Endothelial cell of umbilical vein (primary cell): ENCODE measurements around the gene AGBL4. TPM values are rescaled to one million over a fixed set of nuclear protein-coding genes. Genes with fewer than 3 reads are reported as not detected.

Experiments
- BruUV-seq: library from RNA; stranded (reverse); fragments of 400-500 nt; replicated peaks from 2 replicates; lab custom pipeline; 2021; lab: Mats Ljungman, UMichigan
- CTCF ChIA-PET: fragments of 300-600, 350-600 bp; sonication (Branson Sonifier 250); formaldehyde crosslinking; loops from one replicate; lab custom pipeline; 2021; ENCODE audit warnings: antibody characterized with exemption, inconsistent platforms; lab: Charles Lee
- POLR2A ChIA-PET: fragments of 300-600, 350-600 bp; sonication (Branson Sonifier 250); formaldehyde crosslinking; loops from one replicate; lab custom pipeline; 2021; ENCODE audit warnings: antibody characterized with exemption, inconsistent platforms; lab: Charles Lee
- DNase-seq: peaks from one replicate; pipeline ENCODE4 v3.0.0-alpha.2; 2011; ENCODE audit warnings: low read depth, low spot score
- FAIRE-seq: peaks from 2 replicates; lab custom pipeline; 2011; peaks lifted over from hg19 to GRCh38; lab: Jason Lieb, UNC
- H2AFZ ChIP-seq: 2 replicates; pipeline ENCODE4 v1.6.0; 2012; ENCODE audit warnings: low read depth, low read length, control low read depth, inconsistent platforms
- H3K27ac ChIP-seq: 2 replicates; pipeline ENCODE4 v1.5.1; 2011; ENCODE audit warnings: low read depth, mild to moderate bottlenecking, control low read depth, low read length, moderate library complexity; ENCODE audit not compliant: insufficient read depth
- H3K27me3 ChIP-seq, 2 experiments: 2 replicates each; pipeline versions ENCODE4 v1.6.0 to v1.6.1; 2011; ENCODE audit warnings: low read length in 2 of 2, mixed read lengths in 1 of 2; ENCODE audit not compliant: control insufficient read depth in 2 of 2, insufficient read depth in 2 of 2
- H3K36me3 ChIP-seq, 2 experiments: 2 replicates in 1 of 2; 3 replicates in 1 of 2; pipeline ENCODE4 v1.5.1; 2011; ENCODE audit warnings: low read length in 2 of 2, mild to moderate bottlenecking in 1 of 2, moderate library complexity in 1 of 2; ENCODE audit not compliant: control insufficient read depth in 2 of 2, insufficient read depth in 2 of 2; ENCODE audit errors: extremely low read depth in 1 of 2
- H3K4me1 ChIP-seq: 3 replicates; pipeline ENCODE4 v1.5.1; 2011; ENCODE audit warnings: mild to moderate bottlenecking, low read length; ENCODE audit not compliant: control insufficient read depth, insufficient read depth; ENCODE audit errors: extremely low read depth
- H3K4me2 ChIP-seq: 2 replicates; pipeline ENCODE4 v1.6.1; 2011; ENCODE audit warnings: low read length, control low read depth, mixed read lengths; ENCODE audit not compliant: insufficient read depth
- H3K4me3 ChIP-seq, 3 experiments: fragments of 200-600 bp in 1 of 3; sonication (generic), shearing (Covaris generic) in 1 of 3; replicated peaks in 1 of 3; 2 replicates each; pipeline ENCODE4 v1.5.1; 2011 to 2016; ENCODE audit warnings: control low read depth in 3 of 3, low read length in 3 of 3, mild to moderate bottlenecking in 2 of 3, inconsistent platforms in 1 of 3, low read depth in 1 of 3, moderate library complexity in 1 of 3; ENCODE audit not compliant: insufficient read depth in 1 of 3
- H3K79me2 ChIP-seq: 2 replicates; pipeline ENCODE4 v1.6.0; 2012; ENCODE audit warnings: low read length, inconsistent platforms; ENCODE audit not compliant: control insufficient read depth, insufficient read depth
- H3K9ac ChIP-seq: replicated peaks from 2 replicates; pipeline ENCODE3; 2011; ENCODE audit warnings: low read length, control low read depth; ENCODE audit not compliant: insufficient read depth; ENCODE audit errors: extremely low read depth
- H3K9me1 ChIP-seq: replicated peaks from 3 replicates; pipeline ENCODE4 v1.6.0; 2011; ENCODE audit warnings: mild to moderate bottlenecking, low read length; ENCODE audit not compliant: control insufficient read depth, insufficient read depth; ENCODE audit errors: extremely low read depth
- H3K9me3 ChIP-seq: replicated peaks from 2 replicates; pipeline ENCODE4 v1.5.1; 2012; ENCODE audit warnings: low read length, inconsistent platforms; ENCODE audit not compliant: control insufficient read depth, insufficient read depth
- H4K20me1 ChIP-seq: replicated peaks from 2 replicates; pipeline ENCODE3; 2011; ENCODE audit warnings: mild to moderate bottlenecking, low read length; ENCODE audit not compliant: control insufficient read depth, insufficient read depth; ENCODE audit errors: extremely low read depth
- EZH2 ChIP-seq: IDR thresholded peaks from 2 replicates; pipeline ENCODE4 v1.6.1; 2012; ENCODE audit warnings: borderline replicate concordance, low read depth, mild to moderate bottlenecking, moderate library complexity, low read length, inconsistent platforms; ENCODE audit not compliant: severe bottlenecking
- FOS ChIP-seq: IDR thresholded peaks from 2 replicates; pipeline ENCODE4 v1.6.1; 2011; ENCODE audit warnings: mild to moderate bottlenecking, low read length, moderate library complexity, borderline replicate concordance; ENCODE audit not compliant: insufficient read depth
- GATA2 ChIP-seq: IDR thresholded peaks from 2 replicates; pipeline ENCODE4 v1.7.0; 2011; ENCODE audit warnings: low read depth, mild to moderate bottlenecking, moderate library complexity, mixed read lengths, low read length; ENCODE audit not compliant: insufficient read length, insufficient read depth
- JUN ChIP-seq: IDR thresholded peaks from 2 replicates; pipeline ENCODE4 v1.6.1; 2011; ENCODE audit warnings: borderline replicate concordance, low read depth; ENCODE audit not compliant: insufficient read length, insufficient read depth
- MYC ChIP-seq: IDR thresholded peaks from one replicate; pipeline ENCODE4 v1.6.1; 2011; ENCODE audit warnings: mild to moderate bottlenecking, low read depth, low read length
- POLR2A ChIP-seq: IDR thresholded peaks from 2 replicates; pipeline ENCODE4 v1.6.1; 2012; ENCODE audit warnings: low read depth, mild to moderate bottlenecking, control low read depth, low read length
- POLR2AphosphoS5 ChIP-seq: IDR thresholded peaks from 2 replicates; pipeline ENCODE4 v1.6.1; 2012; ENCODE audit warnings: low read depth, mild to moderate bottlenecking, control low read depth, low read length, moderate library complexity; ENCODE audit not compliant: insufficient read depth
- dilution Hi-C: fragments of 300-500 bp; cut with MboI; formaldehyde crosslinking; loops from one replicate; pipeline ENCODE4 v1.15.0; 2019; ENCODE audit warnings: low sequenced_read_pairs; ENCODE audit not compliant: extremely low pct_ligation_motif_present
- intact Hi-C: fragments of 100-400 bp; cut with micrococcal nuclease; formaldehyde crosslinking; loops from one replicate; pipeline ENCODE4 v1.10.0; 2022
- polyA plus RNA-seq, 4 experiments: library from polyadenylated mRNA; depleted of rRNA in 3 of 4; stranded (reverse) in 3 of 4; unstranded in 1 of 4; fragments of >200 nt; gene quantifications; 2 replicates each; pipeline versions ENCODE4 v1.2.1 to v1.2.3, GENCODE V29; 2011 to 2012; ENCODE audit warnings: missing spikeins in 1 of 4
- total RNA-seq: library from RNA; stranded (reverse); gene quantifications from 2 replicates; pipeline ENCODE4 v1.2.3, GENCODE V29; 2021
- TF ChIP-seq, protein P1 (sequence below): IDR thresholded peaks from 2 replicates; pipeline ENCODE4 v1.6.1; 2011; ENCODE audit not compliant: insufficient read depth, insufficient read length
- TF ChIP-seq, protein P2 (sequence below), 2 donors: IDR thresholded peaks; 1 replicate in 1 of 2; 2 replicates in 1 of 2; pipeline ENCODE4 v1.5.1; 2011; ENCODE audit warnings: low read length in 2 of 2, mild to moderate bottlenecking in 2 of 2, moderate library complexity in 2 of 2, control low read depth in 1 of 2, inconsistent platforms in 1 of 2, low read depth in 1 of 2; ENCODE audit not compliant: insufficient read depth in 1 of 2; ENCODE audit errors: extremely low read depth in 1 of 2

The AGBL4 gene
- total and polyA plus RNA-seq, 2 donors (not counting 3 experiments of a cell fraction or from before 2014, with no cell fraction given): not detected

DNA sequence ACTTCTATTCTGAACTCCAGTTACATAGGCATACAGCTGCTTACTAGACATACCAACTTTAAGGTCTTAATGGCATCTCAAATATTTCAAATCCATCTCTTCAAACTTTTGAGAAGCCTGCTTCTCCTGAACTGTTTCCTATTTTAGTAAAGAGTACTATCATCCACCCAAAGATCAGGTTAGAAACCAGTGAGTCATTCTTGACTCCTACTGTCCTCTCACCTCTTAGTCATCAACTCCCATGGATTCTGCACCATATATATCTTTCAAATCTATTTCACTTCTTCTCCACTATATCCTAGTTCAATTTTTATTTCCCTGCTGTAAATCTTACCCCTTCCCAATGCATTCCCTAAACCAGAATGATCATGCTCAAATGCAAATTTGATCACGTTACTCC is 1228.9 kb downstream of the AGBL4 start:
- dilution Hi-C loops: no loop called here

GRCh38 chr1:48793863-48794262 is 1229.9 kb downstream of the AGBL4 start:
- ChIA-PET CTCF (no interaction called here), POLR2A (no interaction called here)
- no peak overlapping the region for H2AFZ ChIP-seq
- TF ChIP-seq POLR2AphosphoS5 (no peak), MYC (no peak), POLR2A (no peak)
- TF ChIP-seq, protein P1, sequence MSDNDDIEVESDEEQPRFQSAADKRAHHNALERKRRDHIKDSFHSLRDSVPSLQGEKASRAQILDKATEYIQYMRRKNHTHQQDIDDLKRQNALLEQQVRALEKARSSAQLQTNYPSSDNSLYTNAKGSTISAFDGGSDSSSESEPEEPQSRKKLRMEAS: no peak
- no peak overlapping the region for H3K4me2 ChIP-seq
- no peak overlapping the region for H3K9ac ChIP-seq
- intact Hi-C loops: no loop called here
- H3K79me2 ChIP-seq: no peaks in the 10 kb centered on the region
- no peaks in the 10 kb centered on the region for H3K9me3 ChIP-seq
- H3K4me1 ChIP-seq: no peaks in the 10 kb centered on the region
- FAIRE-seq: no peak
- H3K4me3 ChIP-seq: no peak overlapping the region
- H3K36me3 ChIP-seq: no peaks in the 10 kb centered on the region
- no peak overlapping the region for H3K27ac ChIP-seq
- no TSS peak for BruUV-seq
- no peaks in the 10 kb centered on the region for H4K20me1 ChIP-seq
- H3K27me3 ChIP-seq: no peaks in the 10 kb centered on the region
- dilution Hi-C loops: no loop called here
- no peak for DNase-seq
- H3K9me1 ChIP-seq: no peaks in the 10 kb centered on the region

More for the DNA sequence above, 1228.9 kb downstream of the AGBL4 start:
- Histone ChIP-seq H3K9ac (no peak overlapping the region), H3K27ac (no peak overlapping the region), H3K27me3 (no peaks in the 10 kb centered on the region), H3K9me1 (no peaks in the 10 kb centered on the region), H3K4me1 (no peaks in the 10 kb centered on the region), H2AFZ (no peak overlapping the region), H3K9me3 (no peaks in the 10 kb centered on the region), H3K4me2 (no peak overlapping the region), H3K79me2 (no peaks in the 10 kb centered on the region), H3K4me3 (no peak overlapping the region), H4K20me1 (no peaks in the 10 kb centered on the region), H3K36me3 (no peaks in the 10 kb centered on the region)
- ChIA-PET CTCF (no interaction called here), POLR2A (no interaction called here)
- TF ChIP-seq, protein P2, sequence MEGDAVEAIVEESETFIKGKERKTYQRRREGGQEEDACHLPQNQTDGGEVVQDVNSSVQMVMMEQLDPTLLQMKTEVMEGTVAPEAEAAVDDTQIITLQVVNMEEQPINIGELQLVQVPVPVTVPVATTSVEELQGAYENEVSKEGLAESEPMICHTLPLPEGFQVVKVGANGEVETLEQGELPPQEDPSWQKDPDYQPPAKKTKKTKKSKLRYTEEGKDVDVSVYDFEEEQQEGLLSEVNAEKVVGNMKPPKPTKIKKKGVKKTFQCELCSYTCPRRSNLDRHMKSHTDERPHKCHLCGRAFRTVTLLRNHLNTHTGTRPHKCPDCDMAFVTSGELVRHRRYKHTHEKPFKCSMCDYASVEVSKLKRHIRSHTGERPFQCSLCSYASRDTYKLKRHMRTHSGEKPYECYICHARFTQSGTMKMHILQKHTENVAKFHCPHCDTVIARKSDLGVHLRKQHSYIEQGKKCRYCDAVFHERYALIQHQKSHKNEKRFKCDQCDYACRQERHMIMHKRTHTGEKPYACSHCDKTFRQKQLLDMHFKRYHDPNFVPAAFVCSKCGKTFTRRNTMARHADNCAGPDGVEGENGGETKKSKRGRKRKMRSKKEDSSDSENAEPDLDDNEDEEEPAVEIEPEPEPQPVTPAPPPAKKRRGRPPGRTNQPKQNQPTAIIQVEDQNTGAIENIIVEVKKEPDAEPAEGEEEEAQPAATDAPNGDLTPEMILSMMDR (IDR thresholded peaks at IDR 0.05; ENCODE audit: extremely low read depth in 1 of 2, insufficient read depth in 1 of 2, low read depth in 1 of 2, low read length in 2 of 2): no peak
- TF ChIP-seq POLR2AphosphoS5: no peak
- no peak for TF ChIP-seq MYC
- no peak for TF ChIP-seq JUN
- no peak for TF ChIP-seq FOS
- TF ChIP-seq EZH2: no peak
- TF ChIP-seq POLR2A: no peak
- no peak for TF ChIP-seq GATA2
- FAIRE-seq (no peak), DNase-seq (no peak)
- BruUV-seq: no TSS peak
- intact Hi-C loops: no loop called here
